HCT116 (cell line): ENCODE results near the gene STAC2. TPM values are rescaled to one million over a fixed set of nuclear protein-coding genes. Genes with fewer than 3 reads are reported as not detected.
A peak's percentile ranks its signal among the peaks of the same experiment; 100 is the strongest.

Source experiments
- ATAC-seq: fragments of 200-7000 bp; cut with Tn5 transposase; 2 replicates; pipeline ENCODE4 v1.9.1; 2020; ENCODE audit warnings: mild to moderate bottlenecking, moderate library complexity
- BruUV-seq: library from RNA; stranded (reverse); fragments of 400-500 nt; replicated peaks from 2 replicates; lab custom pipeline; 2021; lab: Mats Ljungman, UMichigan
- CTCF ChIA-PET: fragments of 300-600 bp; sonication (Branson Sonifier 250); formaldehyde crosslinking; loops from one replicate; lab custom pipeline; 2021; ENCODE audit warnings: antibody characterized with exemption; lab: Charles Lee
- POLR2A ChIA-PET: fragments of 300-600, 350-600 bp; sonication (Branson Sonifier 250); formaldehyde crosslinking; loops from one replicate; lab custom pipeline; 2021; ENCODE audit warnings: antibody characterized with exemption; lab: Charles Lee
- RAD21 ChIA-PET, 2 experiments: fragments of 300-600 bp; sonication (Branson Sonifier 250); formaldehyde crosslinking; loops; one replicate each; lab custom pipeline; 2023; ENCODE audit warnings: low total read pairs in 2 of 2; ENCODE audit not compliant: uncharacterized antibody in 2 of 2, unreplicated experiment in 2 of 2, low non-redundant PET in 1 of 2; lab: Charles Lee
- DNase-seq: peaks from one replicate; pipeline ENCODE4 v3.0.0-alpha.2; 2010; ENCODE audit warnings: low read depth, low spot score
- H2AFZ ChIP-seq: fragments of 200-600 bp; shearing (Covaris generic), sonication (generic); 2 replicates; pipeline ENCODE4 v1.6.1; 2017; ENCODE audit warnings: low read depth, mixed run types, mixed read lengths, antibody characterized with exemption, low read length; ENCODE audit not compliant: poor library complexity, severe bottlenecking
- H3K27ac ChIP-seq: 2 replicates; pipeline ENCODE4 v1.5.1; 2012; ENCODE audit warnings: low read depth, low read length
- H3K27me3 ChIP-seq: fragments of 200-600 bp; sonication (generic); 2 replicates; pipeline ENCODE4 v1.6.1; 2016; ENCODE audit warnings: mixed run types, low read length, mixed read lengths; ENCODE audit not compliant: insufficient read depth
- H3K36me3 ChIP-seq, 2 experiments: fragments of 200-500 bp in 1 of 2; fragments of 200-600 bp in 1 of 2; sonication (Bioruptor generic) in 1 of 2; sonication (generic) in 1 of 2; 2 replicates each; pipeline versions ENCODE4 v1.5.1 to v1.6.1; 2014 to 2016; ENCODE audit warnings: low read length in 2 of 2, inconsistent platforms in 1 of 2, mixed read lengths in 1 of 2, mixed run types in 1 of 2; ENCODE audit not compliant: insufficient read depth in 2 of 2, control insufficient read depth in 1 of 2
- H3K4me1 ChIP-seq, 2 experiments: fragments of 200-600 bp in 1 of 2; sonication (generic) in 1 of 2; 2 replicates each; pipeline versions ENCODE4 v1.5.1 to v1.6.1; 2012 to 2017; ENCODE audit warnings: low read length in 2 of 2, inconsistent platforms in 1 of 2, mild to moderate bottlenecking in 1 of 2, mixed read lengths in 1 of 2, mixed run types in 1 of 2, moderate library complexity in 1 of 2; ENCODE audit not compliant: insufficient read depth in 2 of 2, control insufficient read depth in 1 of 2
- H3K4me2 ChIP-seq: fragments of 200-600 bp; sonication (generic); 2 replicates; pipeline ENCODE4 v1.6.1; 2017; ENCODE audit warnings: mixed run types, low read length, mixed read lengths
- H3K4me3 ChIP-seq, 2 experiments: fragments of 200-600 bp in 1 of 2; sonication (generic) in 1 of 2; replicated peaks in 1 of 2; 2 replicates each; pipeline ENCODE4 v1.5.1; 2011 to 2016; ENCODE audit warnings: low read length in 2 of 2, control low read depth in 1 of 2, low read depth in 1 of 2, mild to moderate bottlenecking in 1 of 2, mixed read lengths in 1 of 2, mixed run types in 1 of 2
- H3K79me2 ChIP-seq: fragments of 200-600 bp; sonication (generic); 2 replicates; pipeline ENCODE4 v1.6.1; 2017; ENCODE audit warnings: mild to moderate bottlenecking, mixed run types, low read length, moderate library complexity, mixed read lengths; ENCODE audit not compliant: insufficient read depth
- H3K9ac ChIP-seq: fragments of 200-600 bp; sonication (generic); 2 replicates; pipeline ENCODE4 v1.6.1; 2016; ENCODE audit warnings: low read length, mixed read lengths
- H3K9me2 ChIP-seq: fragments of 200-600 bp; sonication (generic), shearing (Covaris generic); 2 replicates; pipeline ENCODE4 v1.6.1; 2017; ENCODE audit warnings: mixed run types, mild to moderate bottlenecking, moderate library complexity; ENCODE audit not compliant: insufficient read depth
- H3K9me3 ChIP-seq, 2 experiments: fragments of 200-500 bp in 1 of 2; fragments of 200-600 bp in 1 of 2; sonication (Bioruptor generic) in 1 of 2; sonication (generic) in 1 of 2; 2 replicates each; pipeline ENCODE4 v1.6.1; 2014 to 2017; ENCODE audit warnings: low read length in 2 of 2, mixed read lengths in 2 of 2, inconsistent platforms in 1 of 2, low read depth in 1 of 2, mild to moderate bottlenecking in 1 of 2, mixed run types in 1 of 2, moderate library complexity in 1 of 2; ENCODE audit not compliant: control insufficient read depth in 1 of 2, insufficient read depth in 1 of 2
- H4K20me1 ChIP-seq: fragments of 200-600 bp; sonication (generic), shearing (Covaris generic); 2 replicates; pipeline ENCODE4 v1.6.1; 2017; ENCODE audit warnings: mixed run types, mild to moderate bottlenecking, moderate library complexity; ENCODE audit not compliant: insufficient read depth
- ATF3 ChIP-seq: IDR thresholded peaks from 2 replicates; pipeline ENCODE4 v1.6.1; 2012
- CBX3 ChIP-seq: IDR thresholded peaks from 2 replicates; pipeline ENCODE4 v1.6.1; 2012; ENCODE audit warnings: low read depth
- EZH2 ChIP-seq: fragments of 200-600 bp; sonication (generic); IDR thresholded peaks from 2 replicates; pipeline ENCODE4 v1.6.1; 2017; ENCODE audit warnings: antibody characterized with exemption, mixed run types
- JUND ChIP-seq: IDR thresholded peaks from 2 replicates; pipeline ENCODE4 v1.6.1; 2012
- RAD21 ChIP-seq: IDR thresholded peaks from 2 replicates; pipeline ENCODE4 v1.6.1; 2012; ENCODE audit warnings: low read depth, mild to moderate bottlenecking
- SIN3A ChIP-seq: IDR thresholded peaks from 2 replicates; pipeline ENCODE4 v1.6.1; 2012; ENCODE audit warnings: low read depth
- TCF7L2 ChIP-seq: IDR thresholded peaks from 2 replicates; pipeline ENCODE4 v1.7.0; 2011; ENCODE audit warnings: borderline replicate concordance, inconsistent platforms; ENCODE audit not compliant: insufficient read depth, insufficient read length; ENCODE audit errors: extremely low read depth
- ZFX ChIP-seq: fragments of 450-650 bp; IDR thresholded peaks from 2 replicates; pipeline ENCODE4 v1.6.1; 2017
- ZNF274 ChIP-seq: fragments of 200-500 bp; sonication (Bioruptor generic); IDR thresholded peaks from 2 replicates; pipeline ENCODE4 v1.6.1; 2014; ENCODE audit warnings: mild to moderate bottlenecking, low read depth, low read length, inconsistent platforms
- intact Hi-C: fragments of 100-400 bp; cut with micrococcal nuclease; formaldehyde crosslinking; loops from 2 replicates; pipeline ENCODE4 v1.10.0; 2022
- total RNA-seq: library from RNA; stranded (reverse); gene quantifications from one replicate; pipeline ENCODE4 v1.2.1, GENCODE V29; 2021; ENCODE audit not compliant: unreplicated experiment
- TF ChIP-seq, protein P1 (sequence below), 3 experiments: fragments of 200-600 bp in 1 of 3; sonication (generic) in 1 of 3; IDR thresholded peaks in 2 of 3; conservative IDR thresholded peaks in 1 of 3; 2 replicates each; pipeline ENCODE4 v1.5.1; 2012 to 2017; ENCODE audit warnings: low read depth in 2 of 3, low read length in 2 of 3, antibody characterized with exemption in 1 of 3, borderline replicate concordance in 1 of 3, control low read depth in 1 of 3, mild to moderate bottlenecking in 1 of 3, mixed read lengths in 1 of 3, mixed run types in 1 of 3, moderate library complexity in 1 of 3; ENCODE audit not compliant: insufficient read depth in 1 of 3

The STAC2 gene
- total RNA-seq, 1 experiment from 2014 or later = not detected

DNA sequence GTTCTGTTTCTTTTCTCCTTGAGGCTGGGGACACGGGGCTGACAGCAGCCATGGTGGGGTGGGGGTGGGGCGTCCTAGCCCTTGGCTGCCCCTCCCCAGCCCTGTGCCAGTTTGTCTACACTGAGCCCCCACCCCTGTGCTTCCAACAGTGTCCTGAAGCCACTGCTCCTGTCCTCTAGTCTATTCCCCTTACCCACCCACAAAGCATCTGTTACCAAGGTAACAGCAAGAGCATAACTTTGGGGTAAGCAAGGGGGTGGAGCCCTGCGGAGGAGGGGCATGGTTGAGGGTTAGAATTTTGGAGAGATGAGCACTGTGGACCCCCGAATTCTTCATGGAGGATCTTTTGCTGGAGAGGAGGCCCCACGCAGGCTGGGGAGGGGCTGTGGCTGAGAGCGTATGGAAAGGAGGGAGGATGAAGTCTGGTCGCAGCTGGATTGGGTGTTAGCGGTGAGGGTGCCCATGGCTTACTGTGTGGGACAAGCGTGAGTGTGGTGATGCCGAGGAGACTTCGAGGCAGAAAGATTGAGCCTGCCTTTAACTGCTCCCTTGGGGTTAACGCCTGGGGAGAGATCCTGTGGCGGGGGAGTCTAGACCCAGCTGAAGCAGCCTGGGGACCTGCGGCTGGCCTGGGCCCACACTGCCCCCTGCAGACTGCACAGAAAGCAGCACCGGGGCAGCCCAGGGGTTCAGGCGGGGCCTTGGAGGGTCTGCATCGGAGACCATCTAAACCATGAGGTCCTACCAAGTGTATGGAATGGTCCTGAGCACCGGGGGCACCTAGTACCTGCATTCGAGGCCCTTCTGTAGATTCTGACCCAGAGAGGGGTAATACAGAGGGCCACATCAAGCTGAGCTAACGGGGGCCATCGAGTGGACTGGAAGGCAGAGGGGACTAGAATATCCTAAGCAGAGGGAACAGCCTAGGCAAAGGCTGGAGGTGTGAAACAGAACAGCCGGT is 6.1 kb upstream of the STAC2 start:
- Histone ChIP-seq H4K20me1 (no peaks in the 10 kb centered on the region), H3K9ac (no peak overlapping the region), H3K9me3 (no peaks in the 10 kb centered on the region), H3K9me2 (no peaks in the 10 kb centered on the region), H3K4me1 (peaks cover 0 to 32% of the 10 kb centered on the region in 2 experiments; a peak in 3 of 4 replicates), H2AFZ (peak overlapping the region; percentile 97), H3K36me3 (no peaks in the 10 kb centered on the region), H3K4me2 (peak overlapping the region; percentile 57), H3K79me2 (no peaks in the 10 kb centered on the region), H3K27ac (no peak overlapping the region), H3K4me3 (no peak overlapping the region), H3K27me3 (no peaks in the 10 kb centered on the region)
- ATAC-seq (peak; percentile 72), DNase-seq (no peak)
- RAD21 ChIA-PET = interaction anchor here (1.3 to 2.1 kb wide), 3 partner anchors 13 to 25 kb away, joined by 3 to 8 read pairs (median 5); no protein-coding TSS in a partner anchor
- POLR2A ChIA-PET = interaction anchor here (1.6 to 1.8 kb wide), 2 partner anchors 26 to 32 kb away, joined by 5 to 8 read pairs; partner anchors contain the start of gene RPL19
- intact Hi-C loops = no loop called here
- CTCF ChIA-PET = interaction anchor here (0.8 to 3.1 kb wide), 10 partner anchors 9 to 749 kb away, joined by 3 to 40 read pairs (median 7); partner anchors contain the start of genes PSMD3 and RPL19
- TF ChIP-seq SIN3A = no peak
- TF ChIP-seq ZFX = no peak
- TF ChIP-seq, protein P1, sequence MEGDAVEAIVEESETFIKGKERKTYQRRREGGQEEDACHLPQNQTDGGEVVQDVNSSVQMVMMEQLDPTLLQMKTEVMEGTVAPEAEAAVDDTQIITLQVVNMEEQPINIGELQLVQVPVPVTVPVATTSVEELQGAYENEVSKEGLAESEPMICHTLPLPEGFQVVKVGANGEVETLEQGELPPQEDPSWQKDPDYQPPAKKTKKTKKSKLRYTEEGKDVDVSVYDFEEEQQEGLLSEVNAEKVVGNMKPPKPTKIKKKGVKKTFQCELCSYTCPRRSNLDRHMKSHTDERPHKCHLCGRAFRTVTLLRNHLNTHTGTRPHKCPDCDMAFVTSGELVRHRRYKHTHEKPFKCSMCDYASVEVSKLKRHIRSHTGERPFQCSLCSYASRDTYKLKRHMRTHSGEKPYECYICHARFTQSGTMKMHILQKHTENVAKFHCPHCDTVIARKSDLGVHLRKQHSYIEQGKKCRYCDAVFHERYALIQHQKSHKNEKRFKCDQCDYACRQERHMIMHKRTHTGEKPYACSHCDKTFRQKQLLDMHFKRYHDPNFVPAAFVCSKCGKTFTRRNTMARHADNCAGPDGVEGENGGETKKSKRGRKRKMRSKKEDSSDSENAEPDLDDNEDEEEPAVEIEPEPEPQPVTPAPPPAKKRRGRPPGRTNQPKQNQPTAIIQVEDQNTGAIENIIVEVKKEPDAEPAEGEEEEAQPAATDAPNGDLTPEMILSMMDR (IDR thresholded peaks at IDR 0.05 in 2 of 3, conservative IDR thresholded peaks at IDR 0.05 in 1 of 3; ENCODE audit: borderline replicate concordance in 1 of 3, insufficient read depth in 1 of 3, low read depth in 2 of 3, low read length in 2 of 3) = peak; percentile 65 to 85 (median 82)
- no peak for TF ChIP-seq TCF7L2
- no peak for TF ChIP-seq JUND
- TF ChIP-seq CBX3 = no peak
- TF ChIP-seq RAD21 = peak; percentile 82
- no peak for TF ChIP-seq EZH2
- no peak for TF ChIP-seq ATF3
- no peak for TF ChIP-seq ZNF274
- no TSS peak for BruUV-seq
